Breast epithelium (tissue), 4 donors: ENCODE results near the gene HGFAC. TPM values are rescaled to one million over a fixed set of nuclear protein-coding genes. Genes with fewer than 3 reads are reported as not detected.

Experiments
- DNase-seq, 2 donors: peaks; one replicate each; pipeline ENCODE4 v3.0.0-alpha.2; 2019; ENCODE audit warnings: low spot score in 2 of 2
- H3K27ac ChIP-seq, 2 donors: fragments of 200-600 bp; sonication (generic) in 1 of 2; one replicate each; pipeline ENCODE4 v1.5.1; 2016 to 2019; ENCODE audit warnings: mild to moderate bottlenecking in 1 of 2
- H3K27me3 ChIP-seq, 2 donors: fragments of 200-600 bp; sonication (generic) in 1 of 2; one replicate each; pipeline versions ENCODE4 v1.5.1 to v1.6.0; 2017 to 2019; ENCODE audit warnings: control low read depth in 1 of 2, mild to moderate bottlenecking in 1 of 2
- H3K36me3 ChIP-seq: fragments of 200-600 bp; one replicate; pipeline ENCODE4 v1.5.1; 2019
- H3K4me1 ChIP-seq, 2 donors: fragments of 200-600 bp; sonication (generic); one replicate each; pipeline ENCODE4 v1.5.1; 2016 to 2019; ENCODE audit warnings: control low read depth in 1 of 2
- H3K4me3 ChIP-seq, 3 donors: fragments of 200-600 bp; sonication (generic); 1 replicate in 2 of 3; 2 replicates in 1 of 3; pipeline ENCODE4 v1.5.1; 2016 to 2019; ENCODE audit warnings: mild to moderate bottlenecking in 3 of 3, moderate library complexity in 2 of 3
- H3K9me3 ChIP-seq, 2 donors: fragments of 200-600 bp; sonication (generic) in 1 of 2; one replicate each; pipeline ENCODE4 v1.5.1; 2016 to 2019; ENCODE audit warnings: control low read depth in 1 of 2
- POLR2A ChIP-seq: fragments of 450-650 bp; IDR thresholded peaks from one replicate; pipeline ENCODE4 v1.6.1; 2016; ENCODE audit warnings: antibody characterized with exemption, mild to moderate bottlenecking, moderate library complexity
- POLR2AphosphoS5 ChIP-seq, 3 donors: sonication (generic); formaldehyde crosslinking; IDR thresholded peaks; one replicate each; pipeline ENCODE4 v1.6.1; 2017; ENCODE audit warnings: antibody characterized with exemption in 3 of 3
- intact Hi-C: fragments of 100-400 bp; cut with DNase I; formaldehyde crosslinking; loops from one replicate; pipeline ENCODE4 v1.15.1; 2023; ENCODE audit warnings: low total_unique reads
- total RNA-seq, 3 donors: library from RNA; depleted of rRNA; stranded (reverse); fragments of >200 nt; gene quantifications; one replicate each; pipeline ENCODE4 v1.1.0, GENCODE V29; 2016
- TF ChIP-seq, protein P1 (sequence below), 3 donors: fragments of 450-650 bp; IDR thresholded peaks; one replicate each; pipeline ENCODE4 v1.5.1; 2016 to 2017; ENCODE audit warnings: antibody characterized with exemption in 3 of 3, mild to moderate bottlenecking in 3 of 3, moderate library complexity in 3 of 3

The HGFAC gene
- total RNA-seq, 3 donors from 2014 or later, result 0.59 to 1.3 TPM; not detected in 1

DNA sequence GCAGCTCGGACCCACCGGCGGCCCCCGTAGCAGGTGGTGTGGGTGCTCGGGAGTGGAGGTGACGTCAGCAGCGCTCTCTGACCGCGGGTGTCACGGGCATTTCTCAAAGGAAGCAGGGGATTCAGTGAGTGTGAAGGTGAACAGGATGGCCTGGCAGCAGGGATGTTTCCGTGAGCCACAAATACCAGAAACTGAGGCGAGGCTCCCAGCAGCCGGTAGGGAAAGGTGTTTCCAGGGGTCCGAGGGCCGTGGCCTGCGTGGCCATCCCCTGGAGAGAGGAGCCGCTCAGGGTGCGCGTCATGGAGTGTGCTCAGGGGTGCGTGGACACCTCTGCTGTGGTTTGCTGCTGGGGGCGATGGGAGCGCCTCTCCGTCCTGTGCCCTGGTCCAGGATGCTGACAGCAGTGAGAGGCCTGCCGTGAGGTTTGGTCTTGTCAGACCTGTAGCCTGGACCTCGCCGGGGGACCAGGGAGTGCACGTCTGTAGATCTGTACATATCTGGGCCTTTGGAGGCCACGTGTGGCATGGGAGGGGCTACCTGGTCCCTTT lies 10.2 kb upstream of the HGFAC start:
- Histone ChIP-seq H3K4me3 (no peak overlapping the region), H3K36me3 (no peaks in the 10 kb centered on the region)
- DNase-seq, result no peak

DNA sequence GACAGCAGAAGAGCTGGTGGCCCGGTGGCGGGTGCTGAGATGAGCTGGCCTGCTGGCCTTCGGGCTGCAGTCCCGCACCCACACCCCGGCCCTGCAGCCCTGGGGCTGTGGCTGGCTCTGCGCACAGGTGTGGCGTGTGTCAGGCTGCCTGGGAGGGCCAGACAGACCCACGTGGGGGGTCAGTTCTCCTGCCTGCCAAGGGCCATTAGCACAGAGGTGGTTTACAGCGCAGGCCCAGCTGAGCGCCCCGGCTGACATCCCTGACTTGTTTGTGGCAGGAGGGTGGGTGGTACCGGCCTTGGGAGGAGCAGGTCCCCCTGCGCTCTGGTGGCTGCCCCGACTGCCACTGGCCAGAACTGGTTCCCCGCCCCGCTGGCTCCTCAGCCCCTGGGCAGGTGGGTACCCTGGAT lies 9.4 kb upstream of the HGFAC start:
- no peaks in the 10 kb centered on the region for H3K9me3 ChIP-seq
- intact Hi-C loops, result no loop called here
- H3K27ac ChIP-seq, result no peak overlapping the region
- no peak overlapping the region for H3K4me3 ChIP-seq
- no peaks in the 10 kb centered on the region for H3K4me1 ChIP-seq
- H3K36me3 ChIP-seq, result no peaks in the 10 kb centered on the region
- H3K27me3 ChIP-seq, result no peaks in the 10 kb centered on the region
- TF ChIP-seq POLR2AphosphoS5 (IDR thresholded peaks at IDR 0.05) (no peak), POLR2A (no peak)
- TF ChIP-seq, protein P1, sequence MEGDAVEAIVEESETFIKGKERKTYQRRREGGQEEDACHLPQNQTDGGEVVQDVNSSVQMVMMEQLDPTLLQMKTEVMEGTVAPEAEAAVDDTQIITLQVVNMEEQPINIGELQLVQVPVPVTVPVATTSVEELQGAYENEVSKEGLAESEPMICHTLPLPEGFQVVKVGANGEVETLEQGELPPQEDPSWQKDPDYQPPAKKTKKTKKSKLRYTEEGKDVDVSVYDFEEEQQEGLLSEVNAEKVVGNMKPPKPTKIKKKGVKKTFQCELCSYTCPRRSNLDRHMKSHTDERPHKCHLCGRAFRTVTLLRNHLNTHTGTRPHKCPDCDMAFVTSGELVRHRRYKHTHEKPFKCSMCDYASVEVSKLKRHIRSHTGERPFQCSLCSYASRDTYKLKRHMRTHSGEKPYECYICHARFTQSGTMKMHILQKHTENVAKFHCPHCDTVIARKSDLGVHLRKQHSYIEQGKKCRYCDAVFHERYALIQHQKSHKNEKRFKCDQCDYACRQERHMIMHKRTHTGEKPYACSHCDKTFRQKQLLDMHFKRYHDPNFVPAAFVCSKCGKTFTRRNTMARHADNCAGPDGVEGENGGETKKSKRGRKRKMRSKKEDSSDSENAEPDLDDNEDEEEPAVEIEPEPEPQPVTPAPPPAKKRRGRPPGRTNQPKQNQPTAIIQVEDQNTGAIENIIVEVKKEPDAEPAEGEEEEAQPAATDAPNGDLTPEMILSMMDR (IDR thresholded peaks at IDR 0.05), result no peak
- DNase-seq, result no peak

More for the DNA sequence above, 10.2 kb upstream of the HGFAC start:
- H3K4me1 ChIP-seq, result no peaks in the 10 kb centered on the region
- TF ChIP-seq POLR2A (no peak), POLR2AphosphoS5 (IDR thresholded peaks at IDR 0.05) (no peak)
- TF ChIP-seq, protein P1 (IDR thresholded peaks at IDR 0.05), result no peak
- H3K9me3 ChIP-seq, result no peaks in the 10 kb centered on the region
- no peaks in the 10 kb centered on the region for H3K27me3 ChIP-seq
- intact Hi-C loops, result no loop called here
- no peak overlapping the region for H3K27ac ChIP-seq

DNA sequence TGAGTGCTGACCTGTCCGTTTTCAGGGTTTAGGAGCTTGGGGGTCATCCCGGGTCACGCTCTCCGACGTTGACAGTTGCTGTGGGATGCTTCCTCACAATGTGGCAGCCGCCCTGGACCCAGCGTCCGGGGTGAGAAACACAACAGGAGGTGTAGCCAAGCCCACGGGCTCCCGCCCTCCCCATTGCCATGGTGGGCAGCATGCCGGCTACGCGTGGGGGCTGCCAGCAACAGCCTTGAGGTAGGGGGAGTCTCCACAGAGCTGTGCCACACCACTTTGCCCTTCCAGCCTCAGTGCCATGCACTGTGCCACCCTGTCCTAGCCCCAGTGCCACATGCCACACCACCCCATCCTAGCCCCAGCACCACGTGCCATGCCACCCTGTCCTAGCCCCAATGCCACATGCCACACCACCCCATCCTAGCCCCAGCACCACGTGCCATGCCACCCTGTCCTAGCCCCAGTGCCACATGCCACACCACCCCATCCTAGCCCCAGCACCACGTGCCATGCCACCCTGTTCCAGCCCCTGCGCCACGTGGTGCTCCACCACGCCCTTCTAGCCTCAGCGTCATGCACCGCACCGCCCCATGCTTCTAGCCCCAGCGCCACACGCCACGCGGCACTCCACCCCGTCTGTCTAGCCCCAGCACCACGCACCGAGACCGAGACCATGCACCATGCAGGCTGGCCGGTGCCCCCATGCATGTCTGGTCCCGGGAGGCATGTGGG lies 8.5 kb upstream of the HGFAC start:
- Histone ChIP-seq H3K9me3 (no peaks in the 10 kb centered on the region), H3K27ac (no peak overlapping the region), H3K36me3 (no peaks in the 10 kb centered on the region), H3K4me1 (no peaks in the 10 kb centered on the region), H3K4me3 (no peak overlapping the region), H3K27me3 (no peaks in the 10 kb centered on the region)
- TF ChIP-seq, protein P1 (IDR thresholded peaks at IDR 0.05), result no peak
- intact Hi-C loops, result no loop called here
- no peak for DNase-seq

DNA sequence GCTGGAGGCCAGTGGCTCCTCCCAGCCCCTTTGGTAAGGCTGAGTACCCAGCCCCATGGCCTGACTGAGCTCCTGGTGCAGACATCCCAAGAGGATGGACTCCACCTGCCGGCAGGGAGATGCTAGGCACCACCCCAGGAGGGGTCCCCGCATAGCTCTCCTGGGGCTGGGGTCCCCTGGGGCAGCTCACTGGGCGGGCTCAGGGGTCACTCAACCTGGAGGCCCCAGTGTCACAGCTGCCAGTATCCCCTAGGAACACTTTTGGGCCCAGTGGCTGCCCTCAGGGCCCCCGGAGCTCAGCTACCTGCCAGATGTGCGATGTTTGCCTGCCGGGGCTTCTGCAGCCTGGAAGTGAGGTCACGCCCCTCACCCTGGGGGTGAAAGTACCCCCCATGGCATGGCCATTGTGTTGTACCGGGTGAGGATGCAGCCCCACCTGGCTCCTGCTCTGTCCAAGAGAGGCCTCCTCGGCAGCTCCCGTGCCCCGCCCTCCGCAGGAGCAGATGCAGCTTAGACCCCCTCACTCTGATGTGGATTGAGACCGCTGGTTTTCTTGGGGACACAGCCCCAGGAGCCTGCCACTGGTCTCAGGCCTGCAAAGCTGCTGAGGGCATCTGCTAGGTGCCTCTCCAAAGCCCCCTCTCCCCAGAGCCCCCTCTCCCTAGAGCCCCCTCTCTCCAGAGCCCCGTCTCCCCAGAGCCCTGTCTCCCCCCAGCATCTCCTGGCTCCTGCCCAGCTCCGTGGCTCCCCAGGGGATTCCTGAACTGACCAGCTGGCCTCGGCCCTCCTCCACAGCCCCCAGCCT lies 6.7 kb upstream of the HGFAC start:
- no peaks in the 10 kb centered on the region for H3K27me3 ChIP-seq
- no peak overlapping the region for H3K27ac ChIP-seq
- TF ChIP-seq POLR2A (no peak), POLR2AphosphoS5 (IDR thresholded peaks at IDR 0.05) (no peak)
- TF ChIP-seq, protein P1 (IDR thresholded peaks at IDR 0.05), result no peak
- H3K4me1 ChIP-seq, result no peaks in the 10 kb centered on the region
- H3K36me3 ChIP-seq, result no peaks in the 10 kb centered on the region
- no peak overlapping the region for H3K4me3 ChIP-seq
- no peak for DNase-seq
- intact Hi-C loops, result no loop called here
- no peaks in the 10 kb centered on the region for H3K9me3 ChIP-seq

DNA sequence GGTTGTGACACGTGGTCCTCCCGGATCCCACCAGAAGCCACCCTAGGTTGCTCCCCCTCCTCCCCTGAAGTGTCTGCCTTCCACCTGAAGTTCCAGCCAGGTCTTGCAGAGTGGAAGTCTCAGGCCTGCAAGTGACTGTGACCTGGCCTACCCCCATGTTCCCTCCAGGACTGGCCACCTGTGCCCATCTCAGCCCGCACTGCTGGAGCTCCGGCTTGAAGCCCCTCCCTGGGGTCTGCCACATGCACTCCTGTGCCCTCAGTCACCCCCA lies 6.1 kb upstream of the HGFAC start:
- no peaks in the 10 kb centered on the region for H3K36me3 ChIP-seq
- no peak overlapping the region for H3K4me3 ChIP-seq
- H3K4me1 ChIP-seq, result no peaks in the 10 kb centered on the region
- no peak overlapping the region for H3K27ac ChIP-seq
- intact Hi-C loops, result no loop called here
- TF ChIP-seq POLR2A (no peak), POLR2AphosphoS5 (IDR thresholded peaks at IDR 0.05) (no peak)
- TF ChIP-seq, protein P1 (IDR thresholded peaks at IDR 0.05), result no peak
- no peaks in the 10 kb centered on the region for H3K9me3 ChIP-seq
- DNase-seq, result no peak
- no peaks in the 10 kb centered on the region for H3K27me3 ChIP-seq
